Liver (tissue), 9 donors: Measurements from ENCODE around the gene COL20A1. TPM values are rescaled to one million over a fixed set of nuclear protein-coding genes. Genes with fewer than 3 reads are reported as not detected.
A peak's percentile ranks its signal among the peaks of the same experiment; 100 is the strongest.
"Not testable (repeated sequence)": the region's sequence is repeated elsewhere in the genome, so short reads cannot be mapped to it uniquely, and the experiment has no call there.

Source experiments
- DNase-seq: peaks from one replicate; pipeline ENCODE4 v3.0.0-alpha.2; 2017; ENCODE audit warnings: low spot score
- H3K27ac ChIP-seq, 2 donors: one replicate each; pipeline ENCODE4 v1.7.0; 2013; ENCODE audit warnings: inconsistent platforms in 2 of 2, low read length in 2 of 2, control low read depth in 1 of 2, low read depth in 1 of 2, mild to moderate bottlenecking in 1 of 2
- H3K27me3 ChIP-seq, 4 donors: one replicate each; pipeline versions ENCODE4 v1.6.1 to v1.7.0; 2013; ENCODE audit warnings: low read length in 3 of 4, inconsistent platforms in 1 of 4, mild to moderate bottlenecking in 1 of 4, moderate library complexity in 1 of 4; ENCODE audit not compliant: control insufficient read depth in 4 of 4, insufficient read depth in 4 of 4
- H3K36me3 ChIP-seq, 4 donors: one replicate each; pipeline versions ENCODE4 v1.6.1 to v1.7.0; 2013; ENCODE audit warnings: low read length in 3 of 4, mild to moderate bottlenecking in 3 of 4, low read depth in 1 of 4, moderate library complexity in 1 of 4; ENCODE audit not compliant: control insufficient read depth in 4 of 4, insufficient read depth in 3 of 4
- H3K4me1 ChIP-seq, 4 donors: one replicate each; pipeline versions ENCODE4 v1.6.1 to v1.7.0; 2013; ENCODE audit warnings: low read length in 3 of 4, mild to moderate bottlenecking in 3 of 4, moderate library complexity in 1 of 4; ENCODE audit not compliant: control insufficient read depth in 4 of 4, insufficient read depth in 4 of 4
- H3K4me3 ChIP-seq, 3 donors: one replicate each; pipeline versions ENCODE4 v1.6.1 to v1.7.0; 2013; ENCODE audit warnings: low read length in 3 of 3, control low read depth in 1 of 3, low read depth in 1 of 3, mild to moderate bottlenecking in 1 of 3
- H3K9ac ChIP-seq, 2 donors: one replicate each; pipeline ENCODE4 v1.7.0; 2013; ENCODE audit warnings: low read length in 2 of 2, mild to moderate bottlenecking in 2 of 2, moderate library complexity in 2 of 2, control low read depth in 1 of 2, low read depth in 1 of 2
- H3K9me3 ChIP-seq, 4 donors: one replicate each; pipeline versions ENCODE4 v1.6.1 to v1.7.0; 2013; ENCODE audit warnings: low read length in 3 of 4; ENCODE audit not compliant: control insufficient read depth in 4 of 4
- CTCF ChIP-seq: fragments of 150-350 bp; IDR thresholded peaks from 2 replicates; pipeline ENCODE4 v1.5.1; 2017; ENCODE audit warnings: improper control_type of control experiment, low read depth, low read length; ENCODE audit not compliant: missing input control
- FOXA1 ChIP-seq: IDR thresholded peaks from 2 replicates; pipeline ENCODE4 v1.6.1; 2016; ENCODE audit warnings: antibody characterized with exemption
- FOXA2 ChIP-seq: IDR thresholded peaks from 2 replicates; pipeline ENCODE4 v1.6.1; 2016; ENCODE audit warnings: antibody characterized with exemption
- GABPA ChIP-seq, 2 donors: IDR thresholded peaks in 1 of 2; conservative IDR thresholded peaks in 1 of 2; 2 replicates each; pipeline ENCODE4 v1.6.1; 2016; ENCODE audit warnings: antibody characterized with exemption in 2 of 2, mild to moderate bottlenecking in 1 of 2, moderate library complexity in 1 of 2
- HNF4A ChIP-seq, 2 donors: conservative IDR thresholded peaks; 2 replicates each; pipeline ENCODE4 v1.6.1; 2016; ENCODE audit warnings: antibody characterized with exemption in 2 of 2, mild to moderate bottlenecking in 2 of 2
- HNF4G ChIP-seq: IDR thresholded peaks from 2 replicates; pipeline ENCODE4 v1.6.1; 2016; ENCODE audit warnings: antibody characterized with exemption
- NR2F2 ChIP-seq: IDR thresholded peaks from 2 replicates; pipeline ENCODE4 v1.6.1; 2016; ENCODE audit warnings: antibody characterized with exemption
- RAD21 ChIP-seq, 2 donors: IDR thresholded peaks; 2 replicates each; pipeline ENCODE4 v1.6.1; 2016; ENCODE audit warnings: antibody characterized with exemption in 2 of 2, mild to moderate bottlenecking in 2 of 2
- RXRA ChIP-seq, 2 donors: IDR thresholded peaks; 2 replicates each; pipeline ENCODE4 v1.6.1; 2017 to 2018; ENCODE audit warnings: antibody characterized with exemption in 2 of 2, mild to moderate bottlenecking in 1 of 2
- TAF1 ChIP-seq: conservative IDR thresholded peaks from 2 replicates; pipeline ENCODE4 v1.6.1; 2016; ENCODE audit warnings: antibody characterized with exemption, mild to moderate bottlenecking
- YY1 ChIP-seq: IDR thresholded peaks from 2 replicates; pipeline ENCODE4 v1.6.1; 2016; ENCODE audit warnings: antibody characterized with exemption, mild to moderate bottlenecking
- WGBS: extraction: QIAGEN DNeasy Blood & Tissue Kit; methylation state at CpG from one replicate; pipeline ENCODE4 v1.1.7; 2013; 5-methylcytosine and 5-hydroxymethylcytosine counted together
- polyA plus RNA-seq, 2 donors: library from polyadenylated mRNA; stranded (reverse) in 1 of 2; unstranded in 1 of 2; fragments of 200-250 nt in 1 of 2; fragments of >200 nt in 1 of 2; fragmentation: Nextera tagmentation in 1 of 2; extraction: Ambion mirVana in 1 of 2; gene quantifications; one replicate each; pipeline versions ENCODE4 v1.2.1 to v1.2.3, GENCODE V29; 2013 to 2015
- total RNA-seq, 2 donors: library from RNA; depleted of rRNA; stranded (reverse); fragments of >200 nt; gene quantifications; one replicate each; pipeline ENCODE4 v1.2.3, GENCODE V29; 2014
- TF ChIP-seq, protein P1 (sequence below): IDR thresholded peaks from 2 replicates; pipeline ENCODE4 v1.6.1; 2016; ENCODE audit warnings: antibody characterized with exemption
- TF ChIP-seq, protein P2 (sequence below): IDR thresholded peaks from 2 replicates; pipeline ENCODE4 v1.6.1; 2016; ENCODE audit warnings: antibody characterized with exemption, mild to moderate bottlenecking
- TF ChIP-seq, protein P3 (sequence below): IDR thresholded peaks from 2 replicates; pipeline ENCODE4 v1.6.1; 2016; ENCODE audit warnings: antibody characterized with exemption
- donor health status: healthy.
- donor health status: healthy.
- donor health status: healthy.
- donor health status: healthy.
- donor health status: healthy.

The COL20A1 gene
- total and polyA plus RNA-seq, 4 donors: not detected

- no peak for DNase-seq
- Histone ChIP-seq H3K9ac (no peak overlapping the region), H3K27ac (no peak overlapping the region), H3K4me3 (no peak overlapping the region), H3K36me3 (no peaks in the 10 kb centered on the region), H3K9me3 (no peaks in the 10 kb centered on the region), H3K27me3 (peaks cover 0 to 3% (median under 1%) of the 10 kb centered on the region in 4 donors), H3K4me1 (peaks cover 0 to 4% (median 0%) of the 10 kb centered on the region in 4 donors)
- TF ChIP-seq HNF4G (no peak), GABPA (IDR thresholded peaks at IDR 0.05 in 1 of 2, conservative IDR thresholded peaks at IDR 0.05 in 1 of 2) (no peak), RAD21 (IDR thresholded peaks at IDR 0.05) (no peak), FOXA1 (no peak), YY1 (no peak), RXRA (IDR thresholded peaks at IDR 0.05) (no peak)
- TF ChIP-seq, protein P1, sequence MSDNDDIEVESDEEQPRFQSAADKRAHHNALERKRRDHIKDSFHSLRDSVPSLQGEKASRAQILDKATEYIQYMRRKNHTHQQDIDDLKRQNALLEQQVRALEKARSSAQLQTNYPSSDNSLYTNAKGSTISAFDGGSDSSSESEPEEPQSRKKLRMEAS: no peak
- TF ChIP-seq, protein P2, sequence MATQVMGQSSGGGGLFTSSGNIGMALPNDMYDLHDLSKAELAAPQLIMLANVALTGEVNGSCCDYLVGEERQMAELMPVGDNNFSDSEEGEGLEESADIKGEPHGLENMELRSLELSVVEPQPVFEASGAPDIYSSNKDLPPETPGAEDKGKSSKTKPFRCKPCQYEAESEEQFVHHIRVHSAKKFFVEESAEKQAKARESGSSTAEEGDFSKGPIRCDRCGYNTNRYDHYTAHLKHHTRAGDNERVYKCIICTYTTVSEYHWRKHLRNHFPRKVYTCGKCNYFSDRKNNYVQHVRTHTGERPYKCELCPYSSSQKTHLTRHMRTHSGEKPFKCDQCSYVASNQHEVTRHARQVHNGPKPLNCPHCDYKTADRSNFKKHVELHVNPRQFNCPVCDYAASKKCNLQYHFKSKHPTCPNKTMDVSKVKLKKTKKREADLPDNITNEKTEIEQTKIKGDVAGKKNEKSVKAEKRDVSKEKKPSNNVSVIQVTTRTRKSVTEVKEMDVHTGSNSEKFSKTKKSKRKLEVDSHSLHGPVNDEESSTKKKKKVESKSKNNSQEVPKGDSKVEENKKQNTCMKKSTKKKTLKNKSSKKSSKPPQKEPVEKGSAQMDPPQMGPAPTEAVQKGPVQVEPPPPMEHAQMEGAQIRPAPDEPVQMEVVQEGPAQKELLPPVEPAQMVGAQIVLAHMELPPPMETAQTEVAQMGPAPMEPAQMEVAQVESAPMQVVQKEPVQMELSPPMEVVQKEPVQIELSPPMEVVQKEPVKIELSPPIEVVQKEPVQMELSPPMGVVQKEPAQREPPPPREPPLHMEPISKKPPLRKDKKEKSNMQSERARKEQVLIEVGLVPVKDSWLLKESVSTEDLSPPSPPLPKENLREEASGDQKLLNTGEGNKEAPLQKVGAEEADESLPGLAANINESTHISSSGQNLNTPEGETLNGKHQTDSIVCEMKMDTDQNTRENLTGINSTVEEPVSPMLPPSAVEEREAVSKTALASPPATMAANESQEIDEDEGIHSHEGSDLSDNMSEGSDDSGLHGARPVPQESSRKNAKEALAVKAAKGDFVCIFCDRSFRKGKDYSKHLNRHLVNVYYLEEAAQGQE: peak; percentile 81
- WGBS: 69% methylated on average over 12 of the region's 12 CpGs
These were observed 85.6 kb downstream of the COL20A1 start for GRCh38 chr20:63378626-63379025.

GRCh38 chr20:63379296-63379695, 86.3 kb downstream of the COL20A1 start:
- H3K27ac ChIP-seq: no peak overlapping the region
- H3K4me1 ChIP-seq: peaks cover 0 to 4% (median 0%) of the 10 kb centered on the region in 4 donors
- TF ChIP-seq CTCF (no peak), FOXA2 (no peak), FOXA1 (no peak), NR2F2 (no peak), YY1 (no peak), TAF1 (no peak), HNF4A (conservative IDR thresholded peaks at IDR 0.05) (no peak)
- TF ChIP-seq, protein P1: no peak
- TF ChIP-seq, protein P3, sequence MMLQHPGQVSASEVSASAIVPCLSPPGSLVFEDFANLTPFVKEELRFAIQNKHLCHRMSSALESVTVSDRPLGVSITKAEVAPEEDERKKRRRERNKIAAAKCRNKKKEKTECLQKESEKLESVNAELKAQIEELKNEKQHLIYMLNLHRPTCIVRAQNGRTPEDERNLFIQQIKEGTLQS: no peak
- no peaks in the 10 kb centered on the region for H3K9me3 ChIP-seq
- H3K4me3 ChIP-seq: no peak overlapping the region
- 78% methylated on average over 11 of the region's 11 CpGs for WGBS
- no peaks in the 10 kb centered on the region for H3K36me3 ChIP-seq
- DNase-seq: no peak
- H3K9ac ChIP-seq: no peak overlapping the region
- peaks cover 0 to 3% (median under 1%) of the 10 kb centered on the region in 4 donors for H3K27me3 ChIP-seq

GRCh38 chr20:63379872-63380271, 86.9 kb downstream of the COL20A1 start:
- H3K36me3 ChIP-seq, H3K4me1 ChIP-seq, H3K27ac ChIP-seq, H3K9me3 ChIP-seq, H3K9ac ChIP-seq, DNase-seq, H3K4me3 ChIP-seq, H3K27me3 ChIP-seq: not testable (repeated sequence)
- 80% methylated on average over 9 of the region's 9 CpGs for WGBS
